B cell (primary cell): ENCODE data around the gene PTPRN2. TPM values are rescaled to one million over a fixed set of nuclear protein-coding genes. Genes with fewer than 3 reads are reported as not detected.
A peak's percentile ranks its signal among the peaks of the same experiment; 100 is the strongest.

Experiments
- ATAC-seq: fragments of 200-7000 bp; cut with Tn5 transposase; one replicate; pipeline ENCODE4 v1.10.0; 2021; ENCODE audit warnings: low read depth, mild to moderate bottlenecking, moderate number of reproducible peaks, moderate library complexity
- CTCF ChIA-PET: fragments of 350-600 bp; sonication (Branson Sonifier 250); formaldehyde crosslinking; loops from one replicate; lab custom pipeline; 2021; ENCODE audit warnings: antibody characterized with exemption, inconsistent platforms; lab: Charles Lee
- POLR2A ChIA-PET: fragments of 350-600 bp; sonication (Branson Sonifier 250); formaldehyde crosslinking; loops from one replicate; lab custom pipeline; 2021; ENCODE audit warnings: antibody characterized with exemption; lab: Charles Lee
- DNase-seq: peaks from one replicate; pipeline ENCODE4 v3.0.0; 2013
- H2AFZ ChIP-seq: 2 replicates; pipeline ENCODE4 v1.6.1; 2012; ENCODE audit warnings: mild to moderate bottlenecking, low read depth, low read length; ENCODE audit not compliant: insufficient read depth, poor library complexity, severe bottlenecking
- H3K27ac ChIP-seq, 2 donors: 1 replicate in 1 of 2; 2 replicates in 1 of 2; pipeline ENCODE4 v1.5.1; 2012 to 2013; ENCODE audit warnings: low read length in 2 of 2, mild to moderate bottlenecking in 2 of 2, moderate library complexity in 1 of 2
- H3K27me3 ChIP-seq, 4 experiments: fragments of 200-600 bp in 1 of 4; sonication (generic) in 1 of 4; replicated peaks in 1 of 4; 1 replicate in 2 of 4; 2 replicates in 2 of 4; pipeline versions ENCODE4 v1.6.1 to v1.7.0; 2013 to 2016; ENCODE audit warnings: low read length in 3 of 4, mild to moderate bottlenecking in 2 of 4, mixed read lengths in 1 of 4, moderate library complexity in 1 of 4; ENCODE audit not compliant: insufficient read depth in 4 of 4, control insufficient read depth in 3 of 4; ENCODE audit errors: control extremely low read depth in 1 of 4
- H3K36me3 ChIP-seq, 2 experiments: replicated peaks in 1 of 2; 1 replicate in 1 of 2; 2 replicates in 1 of 2; pipeline versions ENCODE4 v1.6.1 to v1.7.1; 2013; ENCODE audit warnings: low read length in 1 of 2; ENCODE audit not compliant: insufficient read depth in 2 of 2, control insufficient read depth in 1 of 2; ENCODE audit errors: control extremely low read depth in 1 of 2, extremely low read depth in 1 of 2
- H3K4me1 ChIP-seq, 2 donors: fragments of 200-600 bp in 1 of 2; sonication (generic) in 1 of 2; 1 replicate in 1 of 2; 2 replicates in 1 of 2; pipeline versions ENCODE4 v1.5.1 to v1.6.1; 2013 to 2017; ENCODE audit warnings: low read length in 2 of 2; ENCODE audit not compliant: control insufficient read depth in 2 of 2, insufficient read depth in 2 of 2
- H3K4me2 ChIP-seq: replicated peaks from 2 replicates; pipeline ENCODE3; 2012; ENCODE audit warnings: mild to moderate bottlenecking, low read depth, low read length; ENCODE audit not compliant: poor library complexity, severe bottlenecking
- H3K4me3 ChIP-seq, 5 experiments: fragments of 200-600 bp in 1 of 5; sonication (generic) in 1 of 5; 1 replicate in 3 of 5; 2 replicates in 2 of 5; pipeline versions ENCODE4 v1.5.1 to v1.7.0; 2011 to 2016; ENCODE audit warnings: low read length in 4 of 5, mild to moderate bottlenecking in 4 of 5, low read depth in 2 of 5, control low read depth in 1 of 5, moderate library complexity in 1 of 5; ENCODE audit not compliant: insufficient read depth in 1 of 5; ENCODE audit errors: control extremely low read depth in 1 of 5, extremely low read depth in 1 of 5
- H3K79me2 ChIP-seq: fragments of 200-600 bp; sonication (generic); one replicate; pipeline ENCODE4 v1.6.0; 2016; ENCODE audit warnings: low read length; ENCODE audit not compliant: control insufficient read depth, insufficient read depth
- H3K9ac ChIP-seq: fragments of 200-600 bp; sonication (generic); 2 replicates; pipeline ENCODE4 v1.6.1; 2017; ENCODE audit warnings: mild to moderate bottlenecking, low read length, moderate library complexity
- H3K9me3 ChIP-seq, 3 donors: one replicate each; pipeline versions ENCODE4 v1.6.1 to v1.7.1; 2013; ENCODE audit warnings: low read length in 2 of 3; ENCODE audit not compliant: control insufficient read depth in 2 of 3, insufficient read depth in 1 of 3; ENCODE audit errors: control extremely low read depth in 1 of 3
- H4K20me1 ChIP-seq: 2 replicates; pipeline ENCODE4 v1.6.0; 2012; ENCODE audit warnings: mild to moderate bottlenecking, low read length; ENCODE audit not compliant: insufficient read depth, control insufficient read depth, poor library complexity, severe bottlenecking
- H3K27ac Mint-ChIP-seq: one replicate; pipeline ENCODE4 v1.8.0; 2021; ENCODE audit warnings: mixed read lengths
- H3K27me3 Mint-ChIP-seq: one replicate; pipeline ENCODE4 v1.8.0; 2021; ENCODE audit warnings: mixed read lengths
- H3K4me1 Mint-ChIP-seq: one replicate; pipeline ENCODE4 v1.8.0; 2021; ENCODE audit warnings: mixed read lengths
- H3K4me3 Mint-ChIP-seq: one replicate; pipeline ENCODE4 v1.8.0; 2021; ENCODE audit warnings: mixed read lengths
- H3K9me3 Mint-ChIP-seq: one replicate; pipeline ENCODE4 v1.8.0; 2022; ENCODE audit warnings: mixed read lengths; ENCODE audit not compliant: insufficient read depth
- EZH2 ChIP-seq: IDR thresholded peaks from 2 replicates; pipeline ENCODE4 v1.6.1; 2012; ENCODE audit warnings: borderline replicate concordance, low read depth, mild to moderate bottlenecking, moderate library complexity, low read length; ENCODE audit not compliant: insufficient read depth, poor library complexity, severe bottlenecking
- WGBS: methylation state at CpG from one replicate; pipeline ENCODE4 v1.1.5; 2013; ENCODE audit warnings: missing lambda C conversion rate; ENCODE audit not compliant: insufficient coverage; 5-methylcytosine and 5-hydroxymethylcytosine counted together
- intact Hi-C: fragments of 100-400 bp; cut with micrococcal nuclease; formaldehyde crosslinking; loops from one replicate; pipeline ENCODE4 v1.10.0; 2022
- polyA plus RNA-seq: library from polyadenylated mRNA; depleted of rRNA; stranded (reverse); fragments of >200 nt; gene quantifications from 2 replicates; pipeline ENCODE4 v1.2.3, GENCODE V29; 2012
- total RNA-seq, 2 donors: library from RNA; stranded (reverse); fragments of 120-200 nt in 1 of 2; gene quantifications; 1 replicate in 1 of 2; 2 replicates in 1 of 2; pipeline versions ENCODE4 v1.2.3 to v1.2.4, GENCODE V29; 2013 to 2022
- TF ChIP-seq, protein P1 (sequence below): fragments of 200-600 bp; IDR thresholded peaks from one replicate; pipeline ENCODE4 v1.8.0; 2022; ENCODE audit warnings: antibody characterized with exemption, mild to moderate bottlenecking

PTPRN2 gene
- total and polyA plus RNA-seq, 2 donors (not counting 1 experiment from before 2014, with no cell fraction given): 2.0 to 5.0 TPM

DNA sequence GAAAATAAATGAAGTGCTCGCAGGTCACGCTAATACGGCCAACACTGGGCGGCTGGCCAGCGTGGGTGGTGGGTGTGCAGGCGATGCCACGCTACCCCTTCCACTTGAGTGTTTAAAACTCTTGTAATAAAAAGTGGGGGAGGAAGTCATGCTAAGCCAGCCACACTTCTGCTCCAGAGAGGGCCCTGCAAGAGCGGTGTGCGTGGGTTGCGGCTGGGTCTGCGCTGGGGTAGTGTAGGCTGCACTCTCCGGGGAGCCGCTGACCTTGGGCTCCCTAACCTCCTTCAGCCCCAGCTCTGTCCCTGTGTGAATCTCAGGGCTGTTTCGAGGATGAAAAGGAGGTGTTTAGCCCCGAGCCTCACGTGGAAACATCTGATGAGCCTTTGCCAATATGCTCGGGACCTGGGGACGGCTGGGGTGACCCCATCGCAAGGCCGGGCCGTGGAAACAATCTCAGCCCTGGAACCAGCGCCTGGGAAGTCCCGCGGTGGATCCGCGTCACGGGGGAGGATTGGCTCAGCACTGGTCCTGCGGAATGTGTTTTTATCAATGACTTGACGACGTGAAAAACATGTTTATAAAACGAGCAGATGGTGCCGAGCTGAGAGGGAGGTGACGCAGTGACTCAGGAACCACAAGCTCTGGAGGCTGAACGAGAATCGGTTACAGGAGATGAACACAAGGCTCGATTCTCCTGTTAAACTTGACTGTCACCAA is 972.4 kb downstream of the PTPRN2 start:
- Histone ChIP-seq H3K27ac (no peak overlapping the region), H4K20me1 (no peaks in the 10 kb centered on the region), H3K9ac (no peak overlapping the region), H3K9me3 (peaks cover 0 to 63% (median 0%) of the 10 kb centered on the region in 3 donors), H3K79me2 (no peaks in the 10 kb centered on the region), H3K4me1 (peaks cover 3 to 16% of the 10 kb centered on the region in 2 donors), H3K27me3 (no peaks in the 10 kb centered on the region), H3K4me3 (no peak overlapping the region), H3K36me3 (no peaks in the 10 kb centered on the region), H2AFZ (no peak overlapping the region), H3K4me2 (no peak overlapping the region)
- Mint-ChIP-seq H3K27me3 (no peaks in the 10 kb centered on the region), H3K27ac (no peak overlapping the region), H3K4me1 (peaks cover 2% of the 10 kb centered on the region), H3K9me3 (no peaks in the 10 kb centered on the region), H3K4me3 (no peak overlapping the region)
- WGBS: 94% methylated on average over 36 of the region's 36 CpGs
- CTCF ChIA-PET: no interaction called here
- intact Hi-C loops: no loop called here
- no peak for DNase-seq
- no peak for ATAC-seq
- no peak for TF ChIP-seq EZH2
- TF ChIP-seq, protein P1, sequence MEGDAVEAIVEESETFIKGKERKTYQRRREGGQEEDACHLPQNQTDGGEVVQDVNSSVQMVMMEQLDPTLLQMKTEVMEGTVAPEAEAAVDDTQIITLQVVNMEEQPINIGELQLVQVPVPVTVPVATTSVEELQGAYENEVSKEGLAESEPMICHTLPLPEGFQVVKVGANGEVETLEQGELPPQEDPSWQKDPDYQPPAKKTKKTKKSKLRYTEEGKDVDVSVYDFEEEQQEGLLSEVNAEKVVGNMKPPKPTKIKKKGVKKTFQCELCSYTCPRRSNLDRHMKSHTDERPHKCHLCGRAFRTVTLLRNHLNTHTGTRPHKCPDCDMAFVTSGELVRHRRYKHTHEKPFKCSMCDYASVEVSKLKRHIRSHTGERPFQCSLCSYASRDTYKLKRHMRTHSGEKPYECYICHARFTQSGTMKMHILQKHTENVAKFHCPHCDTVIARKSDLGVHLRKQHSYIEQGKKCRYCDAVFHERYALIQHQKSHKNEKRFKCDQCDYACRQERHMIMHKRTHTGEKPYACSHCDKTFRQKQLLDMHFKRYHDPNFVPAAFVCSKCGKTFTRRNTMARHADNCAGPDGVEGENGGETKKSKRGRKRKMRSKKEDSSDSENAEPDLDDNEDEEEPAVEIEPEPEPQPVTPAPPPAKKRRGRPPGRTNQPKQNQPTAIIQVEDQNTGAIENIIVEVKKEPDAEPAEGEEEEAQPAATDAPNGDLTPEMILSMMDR: no peak
- POLR2A ChIA-PET: no interaction called here

DNA sequence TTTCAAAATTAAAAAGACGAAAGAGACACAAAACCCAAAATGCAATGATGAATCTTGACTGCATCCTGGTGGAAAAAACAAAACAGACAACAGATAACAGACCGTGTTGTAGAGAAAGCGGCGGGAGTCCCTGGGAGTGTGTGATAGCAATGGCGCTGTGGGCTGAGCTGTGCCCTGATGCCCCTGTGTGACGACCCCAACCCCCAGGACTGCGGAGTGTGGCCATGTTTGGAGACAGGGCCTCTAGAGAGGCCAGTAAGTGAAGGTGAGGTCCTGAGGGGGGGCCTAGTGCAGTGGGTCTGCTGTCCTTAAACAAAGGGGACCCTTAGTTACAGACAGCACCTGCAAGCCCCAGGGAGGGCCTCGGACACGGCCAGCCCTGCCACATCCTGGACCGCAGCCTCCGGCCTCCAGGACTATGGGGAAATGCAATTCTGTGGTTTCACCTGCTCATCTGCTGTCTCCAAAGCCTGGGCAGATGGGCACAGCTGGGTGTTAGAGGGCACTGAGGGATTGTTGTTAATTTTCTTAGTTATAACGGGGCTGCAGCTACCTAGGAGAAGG is 973.1 kb downstream of the PTPRN2 start:
- DNase-seq (no peak), ATAC-seq (no peak)
- Histone ChIP-seq H3K27me3 (no peaks in the 10 kb centered on the region), H2AFZ (no peak overlapping the region), H3K4me3 (no peak overlapping the region), H3K36me3 (no peaks in the 10 kb centered on the region), H3K79me2 (no peaks in the 10 kb centered on the region), H4K20me1 (no peaks in the 10 kb centered on the region), H3K27ac (no peak overlapping the region), H3K9ac (no peak overlapping the region), H3K4me2 (no peak overlapping the region), H3K4me1 (peaks cover 3 to 16% of the 10 kb centered on the region in 2 donors), H3K9me3 (peaks cover 0 to 70% (median 0%) of the 10 kb centered on the region in 3 donors)
- POLR2A ChIA-PET: no interaction called here
- CTCF ChIA-PET: no interaction called here
- no peaks in the 10 kb centered on the region for H3K9me3 Mint-ChIP-seq
- no peak overlapping the region for H3K27ac Mint-ChIP-seq
- H3K4me3 Mint-ChIP-seq: peak overlapping the region; percentile 18
- H3K27me3 Mint-ChIP-seq: no peaks in the 10 kb centered on the region
- 80% methylated on average over 12 of the region's 12 CpGs for WGBS
- TF ChIP-seq, protein P1: no peak
- TF ChIP-seq EZH2: no peak
- peaks cover 2% of the 10 kb centered on the region for H3K4me1 Mint-ChIP-seq
- intact Hi-C loops: no loop called here
